ENCODE measurements around the gene TMSB10.
"Not testable (repeated sequence)": the region's sequence is repeated elsewhere in the genome, so short reads cannot be mapped to it uniquely, and the experiment has no call there.

TMSB10 gene

GRCh38 chr2:84905181-84906107 lies at the start of gene TMSB10:
Gene TMSB10 (plus strand): TSS chr2:84905656.
- peak; percentile 74 for DNase-seq

GRCh38 chr2:84855731-84856130 lies 49.7 kb upstream of the TMSB10 start:
- DNase-seq = no peak

- DNase-seq = no peak
Measured at GRCh38 chr2:84856787-84857186, 48.7 kb upstream of the TMSB10 start.

- DNase-seq = no peak
Measured at GRCh38 chr2:84857566-84857965, 47.9 kb upstream of the TMSB10 start.

- DNase-seq = no peak
Measured at GRCh38 chr2:84858123-84858522, 47.3 kb upstream of the TMSB10 start.

GRCh38 chr2:84858937-84859336 lies 46.5 kb upstream of the TMSB10 start:
- no peak for DNase-seq

GRCh38 chr2:84861539-84861938 lies 43.9 kb upstream of the TMSB10 start:
- DNase-seq = no peak

GRCh38 chr2:84862006-84862405 lies 43.5 kb upstream of the TMSB10 start:
- no peak for DNase-seq

- no peak for DNase-seq
Measured at GRCh38 chr2:84865181-84865783, 40.2 kb upstream of the TMSB10 start.

GRCh38 chr2:84866122-84866521 lies 39.3 kb upstream of the TMSB10 start:
- no peak for DNase-seq

- DNase-seq = not testable (repeated sequence)
Measured at GRCh38 chr2:84868327-84868726, 37.1 kb upstream of the TMSB10 start.

- DNase-seq = no peak
Measured at GRCh38 chr2:84870306-84870705, 35.1 kb upstream of the TMSB10 start.

- DNase-seq = not testable (repeated sequence)
Measured at GRCh38 chr2:84872691-84873090, 32.8 kb upstream of the TMSB10 start.

- no peak for DNase-seq
Measured at GRCh38 chr2:84873350-84873749, 32.1 kb upstream of the TMSB10 start.

GRCh38 chr2:84874381-84875212 lies 30.9 kb upstream of the TMSB10 start:
- DNase-seq = no peak

GRCh38 chr2:84875213-84875560 lies 30.3 kb upstream of the TMSB10 start:
- DNase-seq = no peak

GRCh38 chr2:84875619-84876018 lies 29.8 kb upstream of the TMSB10 start:
- DNase-seq = not testable (repeated sequence)

- DNase-seq = no peak
Measured at GRCh38 chr2:84876369-84876768, 29.1 kb upstream of the TMSB10 start.

GRCh38 chr2:84878459-84878858 lies 27.0 kb upstream of the TMSB10 start:
- no peak for DNase-seq

- DNase-seq = no peak
Measured at GRCh38 chr2:84878896-84879583, 26.4 kb upstream of the TMSB10 start.

GRCh38 chr2:84879584-84880394 lies 25.7 kb upstream of the TMSB10 start:
- DNase-seq = no peak

GRCh38 chr2:84880395-84880644 lies 25.1 kb upstream of the TMSB10 start:
- no peak for DNase-seq

All from GOT3 (cell line).